K562 (cell line): Measurements from ENCODE around the gene SLC44A1. TPM values are rescaled to one million over a fixed set of nuclear protein-coding genes. Genes with fewer than 3 reads are reported as not detected.
A peak's percentile ranks its signal among the peaks of the same experiment; 100 is the strongest.

Experiments used
- ARID1B ChIP-seq: fragments of 450-650 bp; IDR thresholded peaks from 2 replicates; pipeline ENCODE4 v1.6.1; 2016; ENCODE audit warnings: antibody characterized with exemption, mild to moderate bottlenecking, inconsistent platforms
- ATF4 ChIP-seq: fragments of 450-650 bp; formaldehyde crosslinking; IDR thresholded peaks from 2 replicates; pipeline ENCODE4 v1.4.0; 2022; ENCODE audit warnings: mild to moderate bottlenecking, moderate library complexity
- CCAR2 ChIP-seq: fragments of 200-400 bp; formaldehyde crosslinking; IDR thresholded peaks from 2 replicates; pipeline ENCODE4 v1.6.1; 2017; ENCODE audit warnings: mild to moderate bottlenecking, low read depth, low read length
- CCNT2 ChIP-seq: IDR thresholded peaks from 2 replicates; pipeline ENCODE4 v1.6.1; 2011; ENCODE audit warnings: borderline replicate concordance, low read depth, mild to moderate bottlenecking, moderate library complexity, mixed read lengths, low read length; ENCODE audit not compliant: insufficient read length; ENCODE audit errors: extremely low read depth
- CHCHD3 ChIP-seq: fragments of 250-450 bp; sonication (Bioruptor Pico); IDR thresholded peaks from 2 replicates; pipeline ENCODE4 v2.1.2; 2022; ENCODE audit warnings: mild to moderate bottlenecking
- ETS2 ChIP-seq: IDR thresholded peaks from 2 replicates; pipeline ENCODE4 v1.6.1; 2016; ENCODE audit warnings: borderline replicate concordance, missing genetic modification characterization, mild to moderate bottlenecking, moderate library complexity, missing compliant biosample characterization; ENCODE audit not compliant: poor library complexity, severe bottlenecking
- HNRNPLL ChIP-seq: fragments of 200-400 bp; formaldehyde crosslinking; IDR thresholded peaks from 2 replicates; pipeline ENCODE4 v1.6.1; 2017; ENCODE audit warnings: low read length, low read depth, mild to moderate bottlenecking; ENCODE audit not compliant: poor library complexity, severe bottlenecking
- KAT2B ChIP-seq: IDR thresholded peaks from one replicate; pipeline ENCODE4 v1.6.1; 2012; ENCODE audit warnings: low read depth, mild to moderate bottlenecking, control low read depth, inconsistent platforms, low read length, moderate library complexity
- MCM2 ChIP-seq: fragments of 450-650 bp; IDR thresholded peaks from 2 replicates; pipeline ENCODE4 v1.6.1; 2017; ENCODE audit warnings: low read depth, mild to moderate bottlenecking
- MCM5 ChIP-seq: fragments of 450-650 bp; IDR thresholded peaks from 2 replicates; pipeline ENCODE4 v1.6.1; 2016; ENCODE audit warnings: low read depth
- PYGO2 ChIP-seq: fragments of 450-650 bp; IDR thresholded peaks from 2 replicates; pipeline ENCODE4 v1.6.1; 2016; ENCODE audit warnings: mild to moderate bottlenecking, missing genetic modification characterization, moderate library complexity, missing compliant biosample characterization
- RBBP5 ChIP-seq: fragments of 200-600 bp; sonication (generic); IDR thresholded peaks from 2 replicates; pipeline ENCODE4 v1.6.1; 2012; ENCODE audit warnings: borderline replicate concordance, mild to moderate bottlenecking, low read length, control low read depth, inconsistent platforms; ENCODE audit not compliant: insufficient read depth, poor library complexity, severe bottlenecking
- RBM39 ChIP-seq: fragments of 200-400 bp; formaldehyde crosslinking; optimal IDR thresholded peaks from 2 replicates; pipeline ENCODE3; 2018; ENCODE audit warnings: low read depth, low read length
- SMARCE1 ChIP-seq: fragments of 450-650 bp; IDR thresholded peaks from 2 replicates; pipeline ENCODE4 v1.7.1; 2016; ENCODE audit warnings: mild to moderate bottlenecking
- SNRNP70 ChIP-seq: fragments of 200-400 bp; formaldehyde crosslinking; optimal IDR thresholded peaks from 2 replicates; pipeline ENCODE3; 2017; ENCODE audit warnings: low read depth, low read length
- SREBF1 ChIP-seq: fragments of 150-350 bp; IDR thresholded peaks from 2 replicates; pipeline ENCODE4 v1.6.1; 2014; ENCODE audit warnings: antibody characterized with exemption, low read depth, low read length, borderline replicate concordance
- STAT5B ChIP-seq: fragments of 250-450 bp; sonication (Bioruptor Pico); IDR thresholded peaks from 2 replicates; pipeline ENCODE4 v1.8.0; 2021; ENCODE audit warnings: mild to moderate bottlenecking, inconsistent platforms
- TAF15 ChIP-seq: fragments of 200-400 bp; formaldehyde crosslinking; IDR thresholded peaks from 2 replicates; pipeline ENCODE4 v1.6.1; 2017; ENCODE audit warnings: mild to moderate bottlenecking, low read depth, low read length, moderate library complexity
- TBL1XR1 ChIP-seq, 2 experiments: IDR thresholded peaks; 2 replicates each; pipeline ENCODE4 v1.6.1; 2012; ENCODE audit warnings: improper control_type of control experiment in 2 of 2, low read length in 2 of 2, mild to moderate bottlenecking in 1 of 2
- THRAP3 ChIP-seq: fragments of 450-650 bp; IDR thresholded peaks from 2 replicates; pipeline ENCODE4 v1.6.1; 2016; ENCODE audit warnings: mild to moderate bottlenecking, inconsistent platforms, borderline replicate concordance
- TSC22D4 ChIP-seq: fragments of 450-650 bp; IDR thresholded peaks from 2 replicates; pipeline ENCODE4 v1.6.1; 2016; ENCODE audit warnings: missing genetic modification characterization, missing biosample characterization, control low read depth
- ZFP1 ChIP-seq: fragments of 450-650 bp; formaldehyde crosslinking; IDR thresholded peaks from 2 replicates; pipeline ENCODE4 v1.4.0; 2020; ENCODE audit warnings: mild to moderate bottlenecking, mixed read lengths
- ZNF121 ChIP-seq: sonication (generic); formaldehyde crosslinking; conservative IDR thresholded peaks from 2 replicates; pipeline ENCODE4 v1.8.0; 2022; ENCODE audit warnings: missing genetic modification reagents
- ZNF165 ChIP-seq: fragments of 250-450 bp; sonication (Bioruptor Pico); IDR thresholded peaks from 2 replicates; pipeline ENCODE4 v1.4.0; 2020; ENCODE audit warnings: borderline replicate concordance
- ZNF3 ChIP-seq: fragments of 250-450 bp; sonication (Bioruptor Pico); IDR thresholded peaks from 2 replicates; pipeline ENCODE4 v1.5.0; 2021; ENCODE audit warnings: mild to moderate bottlenecking, moderate library complexity
- ZNF347 ChIP-seq: fragments of 450-650 bp; formaldehyde crosslinking; IDR thresholded peaks from 2 replicates; pipeline ENCODE4 v1.4.0; 2020; ENCODE audit warnings: low read depth, mild to moderate bottlenecking, moderate library complexity
- polyA plus RNA-seq, 8 experiments: library from polyadenylated mRNA; depleted of rRNA in 4 of 8; stranded (reverse) in 5 of 8; unstranded in 3 of 8; fragments of >200 nt; fragmentation: Nextera tagmentation in 2 of 8; fragmentation: Illumina TruSeq in 1 of 8; extraction: Ambion mirVana in 2 of 8; extraction: Trizol in 1 of 8; gene quantifications; 2 replicates each; pipeline versions ENCODE4 v1.2.1 to v1.2.3, GENCODE V29; 2011 to 2014; ENCODE audit warnings: inconsistent platforms in 1 of 8, missing spikeins in 1 of 8
- total RNA-seq, 7 experiments: library from RNA; depleted of rRNA in 6 of 7; stranded (reverse); fragments of >200 nt in 6 of 7; fragmentation: Illumina TruSeq in 2 of 7; extraction: Trizol in 2 of 7; gene quantifications; 2 replicates each; pipeline versions ENCODE4 v1.2.1 to v1.2.3, GENCODE V29; 2011 to 2021; ENCODE audit warnings: low replicate concordance in 1 of 7
- TF ChIP-seq, protein P1 (sequence below): sonication (generic); formaldehyde crosslinking; IDR thresholded peaks from 2 replicates; pipeline ENCODE4 v1.8.0; 2022; ENCODE audit warnings: mild to moderate bottlenecking, missing genetic modification reagents
- TF ChIP-seq, protein P2 (sequence below): fragments of 450-650 bp; formaldehyde crosslinking; IDR thresholded peaks from 2 replicates; pipeline ENCODE4 v1.4.0; 2020; ENCODE audit warnings: mild to moderate bottlenecking, moderate library complexity

The SLC44A1 gene
- total and polyA plus RNA-seq, 9 of the 15 experiments (the other 6 are each of a cell fraction or from before 2014, with no cell fraction given) = 0.11 to 0.59 (median 0.30) TPM

- TF ChIP-seq, protein P1, sequence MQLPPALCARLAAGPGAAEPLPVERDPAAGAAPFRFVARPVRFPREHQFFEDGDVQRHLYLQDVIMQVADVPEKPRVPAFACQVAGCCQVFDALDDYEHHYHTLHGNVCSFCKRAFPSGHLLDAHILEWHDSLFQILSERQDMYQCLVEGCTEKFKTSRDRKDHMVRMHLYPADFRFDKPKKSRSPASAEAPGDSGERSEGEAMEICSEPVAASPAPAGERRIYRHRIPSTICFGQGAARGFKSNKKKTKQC (CRISPR knock-in tag) = peak; percentile 99
- TF ChIP-seq ZNF121 (CRISPR knock-in tag) (no peak), ATF4 (CRISPR knock-in tag) (peak; percentile 49; the same call in 1 of the 2 replicates), PYGO2 (no peak), HNRNPLL (peak; percentile 36), TAF15 (no peak), SREBF1 (no peak), CHCHD3 (CRISPR knock-in tag) (0 out of 2 replicates have a peak, but pooled peaks have one; percentile 65), ZNF165 (CRISPR knock-in tag) (no peak), TBL1XR1 (IDR thresholded peaks at IDR 0.05; ENCODE audit: low read length in 2 of 2) (peak; percentile 51 to 78; a peak in 2 of 4 replicates), CCAR2 (no peak), ZFP1 (CRISPR knock-in tag) (no peak), ARID1B (no peak), MCM5 (no peak), KAT2B (no peak), SNRNP70 (no peak), RBBP5 (peak; percentile 52), SMARCE1 (no peak), MCM2 (no peak), STAT5B (CRISPR knock-in tag) (no peak), ZNF3 (no peak), ZNF347 (CRISPR knock-in tag) (no peak), ETS2 (tag) (no peak), CCNT2 (peak; percentile 70), TSC22D4 (tag) (no peak), RBM39 (no peak), THRAP3 (no peak)
- TF ChIP-seq, protein P2, sequence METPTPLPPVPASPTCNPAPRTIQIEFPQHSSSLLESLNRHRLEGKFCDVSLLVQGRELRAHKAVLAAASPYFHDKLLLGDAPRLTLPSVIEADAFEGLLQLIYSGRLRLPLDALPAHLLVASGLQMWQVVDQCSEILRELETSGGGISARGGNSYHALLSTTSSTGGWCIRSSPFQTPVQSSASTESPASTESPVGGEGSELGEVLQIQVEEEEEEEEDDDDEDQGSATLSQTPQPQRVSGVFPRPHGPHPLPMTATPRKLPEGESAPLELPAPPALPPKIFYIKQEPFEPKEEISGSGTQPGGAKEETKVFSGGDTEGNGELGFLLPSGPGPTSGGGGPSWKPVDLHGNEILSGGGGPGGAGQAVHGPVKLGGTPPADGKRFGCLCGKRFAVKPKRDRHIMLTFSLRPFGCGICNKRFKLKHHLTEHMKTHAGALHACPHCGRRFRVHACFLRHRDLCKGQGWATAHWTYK = peak; percentile 92
Measured at GRCh38 chr9:105244003-105244733, at the start of gene SLC44A1 (continued).
